Right atrium auricular region (tissue), 2 donors: ENCODE measurements around the gene B3GNT9. TPM values are rescaled to one million over a fixed set of nuclear protein-coding genes. Genes with fewer than 3 reads are reported as not detected.

ENCODE experiments used
- DNase-seq: peaks from one replicate; pipeline ENCODE4 v3.0.0-alpha.2; 2019; ENCODE audit warnings: low spot score
- H3K27ac ChIP-seq, 2 donors: fragments of 200-600 bp; sonication (generic); 1 replicate in 1 of 2; 2 replicates in 1 of 2; pipeline ENCODE4 v1.5.1; 2016 to 2019
- H3K27me3 ChIP-seq, 2 donors: fragments of 200-600 bp; sonication (generic); one replicate each; pipeline versions ENCODE4 v1.5.1 to v1.6.0; 2017 to 2019
- H3K36me3 ChIP-seq: fragments of 200-600 bp; sonication (generic); one replicate; pipeline ENCODE4 v1.5.1; 2016
- H3K4me1 ChIP-seq, 2 donors: fragments of 200-600 bp; sonication (generic); one replicate each; pipeline versions ENCODE4 v1.5.1 to v1.6.0; 2017 to 2019
- H3K4me3 ChIP-seq, 2 donors: fragments of 200-600 bp; sonication (generic); 1 replicate in 1 of 2; 2 replicates in 1 of 2; pipeline ENCODE4 v1.5.1; 2017 to 2019; ENCODE audit warnings: mild to moderate bottlenecking in 1 of 2, moderate library complexity in 1 of 2
- H3K9me3 ChIP-seq, 2 donors: fragments of 200-600 bp; sonication (generic); one replicate each; pipeline ENCODE4 v1.5.1; 2019
- total RNA-seq, 2 donors: library from RNA; depleted of rRNA; stranded (reverse); fragments of >200 nt; gene quantifications; one replicate each; pipeline ENCODE4 v1.1.0, GENCODE V29; 2016
- TF ChIP-seq, protein P1 (sequence below), 2 donors: fragments of 200-600 bp; sonication (generic); IDR thresholded peaks; one replicate each; pipeline ENCODE4 v1.5.1; 2019; ENCODE audit warnings: antibody characterized with exemption in 2 of 2

B3GNT9 gene
- total RNA-seq, 2 donors from 2014 or later, result 12.2 to 31.6 TPM

- H3K4me3 ChIP-seq, result peak overlapping the region; percentile 37 to 54
- H3K27me3 ChIP-seq, result no peaks in the 10 kb centered on the region
- H3K4me1 ChIP-seq, result peaks cover 0 to 72% of the 10 kb centered on the region in 2 donors
- peak overlapping the region; percentile 90 to 96 for H3K27ac ChIP-seq
- TF ChIP-seq, protein P1, sequence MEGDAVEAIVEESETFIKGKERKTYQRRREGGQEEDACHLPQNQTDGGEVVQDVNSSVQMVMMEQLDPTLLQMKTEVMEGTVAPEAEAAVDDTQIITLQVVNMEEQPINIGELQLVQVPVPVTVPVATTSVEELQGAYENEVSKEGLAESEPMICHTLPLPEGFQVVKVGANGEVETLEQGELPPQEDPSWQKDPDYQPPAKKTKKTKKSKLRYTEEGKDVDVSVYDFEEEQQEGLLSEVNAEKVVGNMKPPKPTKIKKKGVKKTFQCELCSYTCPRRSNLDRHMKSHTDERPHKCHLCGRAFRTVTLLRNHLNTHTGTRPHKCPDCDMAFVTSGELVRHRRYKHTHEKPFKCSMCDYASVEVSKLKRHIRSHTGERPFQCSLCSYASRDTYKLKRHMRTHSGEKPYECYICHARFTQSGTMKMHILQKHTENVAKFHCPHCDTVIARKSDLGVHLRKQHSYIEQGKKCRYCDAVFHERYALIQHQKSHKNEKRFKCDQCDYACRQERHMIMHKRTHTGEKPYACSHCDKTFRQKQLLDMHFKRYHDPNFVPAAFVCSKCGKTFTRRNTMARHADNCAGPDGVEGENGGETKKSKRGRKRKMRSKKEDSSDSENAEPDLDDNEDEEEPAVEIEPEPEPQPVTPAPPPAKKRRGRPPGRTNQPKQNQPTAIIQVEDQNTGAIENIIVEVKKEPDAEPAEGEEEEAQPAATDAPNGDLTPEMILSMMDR (IDR thresholded peaks at IDR 0.05), result peak in 1 of 2 donors; percentile 62
- H3K9me3 ChIP-seq, result no peaks in the 10 kb centered on the region
- peak; percentile 91 for DNase-seq
- H3K36me3 ChIP-seq, result no peaks in the 10 kb centered on the region
These were observed 23.3 kb upstream of the B3GNT9 start for GRCh38 chr16:67173808-67174705.

DNA sequence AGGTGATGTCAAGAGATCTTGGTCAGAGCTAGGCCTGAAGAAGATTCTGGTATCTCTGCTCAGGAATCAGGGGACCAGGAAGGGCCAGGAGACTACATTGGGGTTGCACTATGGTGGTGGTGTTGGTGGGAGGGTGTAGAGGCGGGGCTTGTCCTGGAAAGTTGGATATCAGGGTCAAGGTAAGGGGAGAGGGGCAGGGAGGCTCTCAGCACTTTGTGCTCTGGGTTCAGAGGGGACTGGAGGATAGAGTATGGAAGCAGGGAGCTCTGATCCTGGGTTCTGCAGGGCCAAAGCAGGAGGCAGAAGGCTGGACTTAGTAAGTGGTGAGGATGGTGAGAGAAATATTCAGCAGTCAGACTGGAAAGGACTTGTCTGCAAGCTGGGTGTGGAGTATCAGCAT is 22.5 kb upstream of the B3GNT9 start:
- H3K4me1 ChIP-seq, result peaks cover 0 to 70% of the 10 kb centered on the region in 2 donors
- no peaks in the 10 kb centered on the region for H3K9me3 ChIP-seq
- no peaks in the 10 kb centered on the region for H3K27me3 ChIP-seq
- H3K36me3 ChIP-seq, result no peaks in the 10 kb centered on the region
- TF ChIP-seq, protein P1 (IDR thresholded peaks at IDR 0.05), result no peak
- no peak for DNase-seq
- H3K4me3 ChIP-seq, result peak overlapping the region; percentile 37 to 54
- peak overlapping the region; percentile 90 to 96 for H3K27ac ChIP-seq

- peaks cover 0 to 62% of the 10 kb centered on the region in 2 donors for H3K4me1 ChIP-seq
- TF ChIP-seq, protein P1 (IDR thresholded peaks at IDR 0.05), result no peak
- H3K27ac ChIP-seq, result peak overlapping the region; percentile 90 to 93
- H3K4me3 ChIP-seq, result peak overlapping the region; percentile 45 to 59
- DNase-seq, result no peak
- no peaks in the 10 kb centered on the region for H3K36me3 ChIP-seq
- H3K9me3 ChIP-seq, result no peaks in the 10 kb centered on the region
- no peaks in the 10 kb centered on the region for H3K27me3 ChIP-seq
These were observed 20.3 kb upstream of the B3GNT9 start for GRCh38 chr16:67170949-67171649.

DNA sequence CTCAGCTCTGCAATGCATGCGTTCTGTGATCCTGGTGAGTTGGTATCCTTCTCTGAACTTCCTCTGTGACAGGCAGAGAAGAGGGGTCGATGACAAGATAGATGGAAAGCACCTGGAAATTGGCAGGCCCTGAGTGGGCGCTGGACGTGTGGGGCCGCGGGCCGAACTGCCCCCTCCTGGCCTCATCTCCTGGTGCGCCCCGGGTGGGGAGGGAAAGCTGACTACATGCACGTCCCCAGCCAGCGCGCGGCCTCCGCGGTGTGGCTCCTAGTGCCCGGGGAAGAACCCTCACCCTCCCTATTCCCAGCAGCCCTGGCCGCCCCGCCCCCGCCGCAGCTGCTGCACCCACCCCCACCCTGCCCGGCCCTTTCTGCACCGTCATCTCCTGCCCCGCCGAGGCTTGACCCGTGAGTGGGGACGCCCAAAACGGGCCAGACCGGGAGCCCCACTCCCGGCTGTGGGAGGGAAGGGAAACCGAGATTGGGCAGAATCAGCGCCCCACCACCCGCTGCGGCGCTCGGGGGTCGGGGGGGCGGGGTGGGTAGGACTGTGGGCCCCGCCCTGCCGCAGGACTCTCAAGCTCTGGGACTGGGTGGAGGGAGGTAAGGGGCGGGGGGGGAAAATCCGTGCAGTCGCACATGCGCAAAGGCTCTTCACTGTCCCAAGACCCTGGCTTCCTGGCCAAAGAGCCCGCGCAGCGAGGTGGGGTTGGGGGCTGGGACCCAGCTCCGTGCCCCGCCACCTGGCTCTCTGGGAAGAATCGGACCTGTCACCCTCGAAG is 19.6 kb upstream of the B3GNT9 start, which contains the start of gene NOL3:
Gene NOL3 (plus strand): TSS at position 371 of the 781 bp plus-strand sequence.
- Histone ChIP-seq H3K36me3 (no peaks in the 10 kb centered on the region), H3K27ac (peak within 1 kb of the TSS; percentile 90 to 93), H3K4me3 (peak within 1 kb of the TSS; percentile 45 to 59), H3K9me3 (no peaks in the 10 kb centered on the region), H3K27me3 (no peaks in the 10 kb centered on the region), H3K4me1 (peaks cover 0 to 68% of the 10 kb centered on the region in 2 donors)
- TF ChIP-seq, protein P1 (IDR thresholded peaks at IDR 0.05), result no peak
- DNase-seq, result peak; percentile 91

- no peak for DNase-seq
- TF ChIP-seq, protein P1 (IDR thresholded peaks at IDR 0.05), result peak; percentile 39 to 62
- peak overlapping the region; percentile 45 to 59 for H3K4me3 ChIP-seq
- H3K36me3 ChIP-seq, result no peaks in the 10 kb centered on the region
- H3K27ac ChIP-seq, result peak overlapping the region; percentile 90 to 93
- H3K4me1 ChIP-seq, result peaks cover 0 to 68% of the 10 kb centered on the region in 2 donors
- H3K27me3 ChIP-seq, result no peaks in the 10 kb centered on the region
- no peaks in the 10 kb centered on the region for H3K9me3 ChIP-seq
These were observed 18.9 kb upstream of the B3GNT9 start for GRCh38 chr16:67169642-67170167.
